Upper lobe of left lung (tissue), 4 donors: ENCODE data around the gene PPP6R2.

Experiments
- CTCF ChIP-seq, 6 experiments: fragments of 450-650 bp in 4 of 6; fragments of 200-600 bp in 2 of 6; sonication (generic) in 2 of 6; IDR thresholded peaks; one replicate each; pipeline ENCODE4 v1.5.1; 2016 to 2019; ENCODE audit warnings: antibody characterized with exemption in 6 of 6
- EP300 ChIP-seq, 4 donors: sonication (generic); formaldehyde crosslinking; IDR thresholded peaks; one replicate each; pipeline ENCODE4 v1.5.1; 2017; ENCODE audit warnings: antibody characterized with exemption in 4 of 4, control low read depth in 2 of 4
- POLR2A ChIP-seq, 4 donors: fragments of 450-650 bp; IDR thresholded peaks; one replicate each; pipeline ENCODE4 v1.5.1; 2016 to 2017; ENCODE audit warnings: antibody characterized with exemption in 4 of 4, mild to moderate bottlenecking in 2 of 4

DNA sequence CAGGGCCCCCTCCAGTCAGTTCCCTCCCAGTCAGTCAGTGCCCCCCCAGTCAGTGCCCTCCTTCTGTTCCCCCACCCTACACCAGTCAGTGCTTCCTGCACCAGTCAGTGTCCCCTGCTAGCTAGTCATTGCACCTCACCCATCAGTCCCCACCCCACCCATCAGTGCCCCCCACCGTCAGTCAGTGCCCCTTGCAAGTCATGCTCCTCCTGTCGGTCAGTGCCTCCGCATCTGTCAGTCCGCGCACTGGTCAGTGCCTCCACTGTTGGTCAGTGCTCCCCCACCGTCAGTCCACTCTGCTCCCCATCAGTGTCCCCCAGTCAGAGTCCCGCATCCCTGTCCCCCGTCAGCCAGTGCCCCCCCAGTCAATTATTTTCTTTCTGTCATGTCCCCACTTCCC lies 3.3 kb downstream of the PPP6R2 start:
- no peak for TF ChIP-seq CTCF (IDR thresholded peaks at IDR 0.05)
- TF ChIP-seq EP300 (IDR thresholded peaks at IDR 0.05): no peak
- TF ChIP-seq POLR2A (IDR thresholded peaks at IDR 0.05): no peak
